ENCODE data around the gene SFMBT2.

- TF ChIP-seq POLR2A (IDR thresholded peaks at IDR 0.05; ENCODE audit: low read depth, low read length) (no peak), POLR2AphosphoS5 (IDR thresholded peaks at IDR 0.05; ENCODE audit: low read depth, low read length) (no peak)
Measured at GRCh38 chr10:7400068-7400715, 10.6 kb downstream of the SFMBT2 start.

Data from GM12892 (cell line).